Smooth muscle cell (in vitro differentiated cells): ENCODE measurements around the gene SCNN1B. TPM values are rescaled to one million over a fixed set of nuclear protein-coding genes. Genes with fewer than 3 reads are reported as not detected.

Source experiments
- DNase-seq: peaks from one replicate; lab custom pipeline; 2025; ENCODE audit not compliant: unreplicated experiment; lab: John Stamatoyannopoulos, UW
- H2AFZ ChIP-seq: fragments of 200-600 bp; sonication (generic); 2 replicates; pipeline ENCODE4 v1.6.0; 2016; ENCODE audit warnings: antibody characterized with exemption, low read depth, mild to moderate bottlenecking
- H3F3A ChIP-seq: fragments of 200-600 bp; sonication (generic); 2 replicates; pipeline ENCODE4 v1.6.0; 2017; ENCODE audit warnings: antibody characterized with exemption, low read depth
- H3K27ac ChIP-seq: fragments of 200-600 bp; sonication (generic); 2 replicates; pipeline ENCODE4 v1.5.1; 2016; ENCODE audit warnings: low read depth, mild to moderate bottlenecking
- H3K27me3 ChIP-seq: fragments of 200-600 bp; sonication (generic); 2 replicates; pipeline ENCODE4 v1.6.1; 2016; ENCODE audit warnings: low read depth, mild to moderate bottlenecking
- H3K36me3 ChIP-seq: fragments of 200-600 bp; sonication (generic); 2 replicates; pipeline ENCODE4 v1.5.1; 2016; ENCODE audit warnings: low read depth
- H3K4me1 ChIP-seq: fragments of 200-600 bp; sonication (generic); 2 replicates; pipeline ENCODE4 v1.5.1; 2016; ENCODE audit warnings: low read depth
- H3K4me2 ChIP-seq: fragments of 200-600 bp; sonication (generic); 2 replicates; pipeline ENCODE4 v1.6.0; 2016; ENCODE audit warnings: mild to moderate bottlenecking
- H3K4me3 ChIP-seq: fragments of 200-600 bp; sonication (generic); 2 replicates; pipeline ENCODE4 v1.5.1; 2016; ENCODE audit warnings: mild to moderate bottlenecking
- H3K79me2 ChIP-seq: fragments of 200-600 bp; sonication (generic); 2 replicates; pipeline ENCODE4 v1.6.0; 2016; ENCODE audit warnings: low read depth, mild to moderate bottlenecking
- H3K9ac ChIP-seq: fragments of 200-600 bp; sonication (generic); 2 replicates; pipeline ENCODE4 v1.6.0; 2016; ENCODE audit warnings: low read depth
- H3K9me3 ChIP-seq: fragments of 200-600 bp; sonication (generic); replicated peaks from 2 replicates; pipeline ENCODE4 v1.5.1; 2016; ENCODE audit warnings: low read depth
- H4K20me1 ChIP-seq: fragments of 200-600 bp; sonication (generic); 2 replicates; pipeline ENCODE4 v1.6.0; 2016; ENCODE audit warnings: low read depth
- CTCF ChIP-seq: fragments of 200-600 bp; sonication (generic); IDR thresholded peaks from 2 replicates; pipeline ENCODE4 v1.5.1; 2017; ENCODE audit warnings: borderline replicate concordance, mild to moderate bottlenecking, antibody characterized with exemption; ENCODE audit not compliant: insufficient read depth, poor library complexity, severe bottlenecking
- WGBS: methylation state at CpG from one replicate; pipeline ENCODE4 v1.1.7; 2016; ENCODE audit warnings: low lambda C conversion rate; 5-methylcytosine and 5-hydroxymethylcytosine counted together
- polyA plus RNA-seq: library from polyadenylated mRNA; unstranded; fragments of >200 nt; fragmentation: Nextera tagmentation; extraction: Ambion mirVana; gene quantifications from 2 replicates; pipeline ENCODE4 v1.2.1, GENCODE V29; 2016
- total RNA-seq: library from RNA; depleted of rRNA; stranded (reverse); fragments of >200 nt; gene quantifications from 2 replicates; pipeline ENCODE4 v1.2.3, GENCODE V29; 2014

The SCNN1B gene
- total and polyA plus RNA-seq, 2 experiments from 2014 or later, result not detected

- no peak for TF ChIP-seq CTCF
- Histone ChIP-seq H3K4me2 (no peak overlapping the region), H3K9ac (no peak overlapping the region), H3K27ac (no peak overlapping the region), H3K36me3 (peaks cover 15% of the 10 kb centered on the region), H3K4me3 (no peak overlapping the region), H3K79me2 (no peaks in the 10 kb centered on the region), H2AFZ (no peak overlapping the region), H4K20me1 (no peaks in the 10 kb centered on the region), H3K27me3 (no peaks in the 10 kb centered on the region), H3K4me1 (no peaks in the 10 kb centered on the region), H3F3A (no peaks in the 10 kb centered on the region), H3K9me3 (no peaks in the 10 kb centered on the region)
- no peak for DNase-seq
- WGBS, result 97% methylated on average over 6 of the region's 6 CpGs
These were observed 90.1 kb downstream of the SCNN1B start for GRCh38 chr16:23392223-23392600.

- H3K27me3 ChIP-seq, result no peaks in the 10 kb centered on the region
- TF ChIP-seq CTCF, result no peak
- peaks cover 11% of the 10 kb centered on the region for H3K36me3 ChIP-seq
- no peaks in the 10 kb centered on the region for H4K20me1 ChIP-seq
- H3K27ac ChIP-seq, result no peak overlapping the region
- no peak for DNase-seq
- H3K79me2 ChIP-seq, result no peaks in the 10 kb centered on the region
- H3K4me3 ChIP-seq, result no peak overlapping the region
- no peaks in the 10 kb centered on the region for H3K9me3 ChIP-seq
- H2AFZ ChIP-seq, result no peak overlapping the region
- H3K4me1 ChIP-seq, result no peaks in the 10 kb centered on the region
- WGBS, result 96% methylated on average over 4 of the region's 4 CpGs
- no peak overlapping the region for H3K9ac ChIP-seq
- no peaks in the 10 kb centered on the region for H3F3A ChIP-seq
- no peak overlapping the region for H3K4me2 ChIP-seq
These were observed 92.2 kb downstream of the SCNN1B start for GRCh38 chr16:23394141-23394831.

GRCh38 chr16:23395732-23396131 is 93.6 kb downstream of the SCNN1B start:
- no peak for TF ChIP-seq CTCF
- WGBS, result 92% methylated on average over 6 of the region's 6 CpGs
- no peaks in the 10 kb centered on the region for H4K20me1 ChIP-seq
- no peak overlapping the region for H3K4me3 ChIP-seq
- H3K4me2 ChIP-seq, result no peak overlapping the region
- no peak overlapping the region for H3K9ac ChIP-seq
- DNase-seq, result no peak
- H3F3A ChIP-seq, result no peaks in the 10 kb centered on the region
- H2AFZ ChIP-seq, result no peak overlapping the region
- no peak overlapping the region for H3K27ac ChIP-seq
- H3K9me3 ChIP-seq, result no peaks in the 10 kb centered on the region
- H3K79me2 ChIP-seq, result no peaks in the 10 kb centered on the region
- H3K4me1 ChIP-seq, result peaks cover 9% of the 10 kb centered on the region
- no peaks in the 10 kb centered on the region for H3K27me3 ChIP-seq
- H3K36me3 ChIP-seq, result peaks cover 14% of the 10 kb centered on the region

- Histone ChIP-seq H3K36me3 (peaks cover 11% of the 10 kb centered on the region), H3K4me1 (peaks cover 9% of the 10 kb centered on the region), H3K79me2 (no peaks in the 10 kb centered on the region), H3K27me3 (no peaks in the 10 kb centered on the region), H3F3A (no peaks in the 10 kb centered on the region), H3K4me3 (no peak overlapping the region), H3K27ac (no peak overlapping the region), H2AFZ (no peak overlapping the region), H3K9ac (no peak overlapping the region), H3K9me3 (no peaks in the 10 kb centered on the region), H3K4me2 (no peak overlapping the region), H4K20me1 (no peaks in the 10 kb centered on the region)
- 100% methylated on average over 2 of the region's 2 CpGs for WGBS
- no peak for DNase-seq
- TF ChIP-seq CTCF, result no peak
These were observed 95.4 kb downstream of the SCNN1B start for GRCh38 chr16:23397464-23397863.
